K562 (cell line): ENCODE measurements around the gene PMF1. TPM values are rescaled to one million over a fixed set of nuclear protein-coding genes. Genes with fewer than 3 reads are reported as not detected.

ENCODE experiments used
- ATAC-seq: fragments of 200-7000 bp; cut with Tn5 transposase; 3 replicates; pipeline ENCODE4 v1.9.1; 2020; ENCODE audit warnings: moderate library complexity
- BruUV-seq: library from RNA; stranded (reverse); fragments of 400-500 nt; replicated peaks from 2 replicates; lab custom pipeline; 2021; lab: Mats Ljungman, UMichigan
- CTCF ChIA-PET: fragments of 300-600 bp; formaldehyde crosslinking; extraction: SDS; loops from one replicate; lab custom pipeline; 2021; ENCODE audit warnings: low intra/inter-chr PET ratio; lab: Yijun Ruan, JAX
- POLR2A ChIA-PET: fragments of 300-600, 350-650 bp; sonication (Branson Sonifier 250); formaldehyde crosslinking; extraction: SDS; loops from one replicate; lab custom pipeline; 2021; ENCODE audit warnings: antibody characterized with exemption, inconsistent platforms; lab: Yijun Ruan, JAX
- DNase-seq, 4 experiments: peaks; one replicate each; pipeline versions ENCODE4 v3.0.0 to v3.0.0-alpha.2; 2011 to 2018; ENCODE audit warnings: low spot score in 3 of 4, mixed read lengths in 3 of 4; ENCODE audit errors: extremely low read depth in 1 of 4
- FAIRE-seq: peaks from 2 replicates; lab custom pipeline; 2011; peaks lifted over from hg19 to GRCh38; lab: Jason Lieb, UNC
- H2AFZ ChIP-seq: 2 replicates; pipeline ENCODE4 v1.6.0; 2011; ENCODE audit warnings: low read depth, low read length, control low read depth, inconsistent platforms
- H3K27ac ChIP-seq: fragments of 200-600 bp; 3 replicates; pipeline ENCODE4 v1.8.0; 2011; ENCODE audit warnings: low read depth, mild to moderate bottlenecking, control low read depth, inconsistent platforms, low read length, moderate library complexity, mixed read lengths; ENCODE audit errors: extremely low read depth
- H3K27me3 ChIP-seq, 2 experiments: fragments of 300-600 bp in 1 of 2; 2 replicates in 1 of 2; 3 replicates in 1 of 2; pipeline versions ENCODE4 v1.6.0 to v1.8.0; 2011; ENCODE audit warnings: inconsistent platforms in 2 of 2, low read length in 2 of 2, mild to moderate bottlenecking in 1 of 2, mixed read lengths in 1 of 2, moderate library complexity in 1 of 2; ENCODE audit not compliant: control insufficient read depth in 2 of 2, insufficient read depth in 2 of 2
- H3K36me3 ChIP-seq: fragments of 300-600 bp; 3 replicates; pipeline ENCODE4 v1.8.0; 2011; ENCODE audit warnings: mild to moderate bottlenecking, low read length, inconsistent platforms; ENCODE audit not compliant: control insufficient read depth, insufficient read depth
- H3K4me1 ChIP-seq, 2 experiments: fragments of 200-600 bp in 1 of 2; replicated peaks in 1 of 2; 2 replicates in 1 of 2; 3 replicates in 1 of 2; pipeline versions ENCODE4 v1.5.1 to v1.8.0; 2011; ENCODE audit warnings: inconsistent platforms in 2 of 2, low read length in 2 of 2, mild to moderate bottlenecking in 1 of 2, mixed read lengths in 1 of 2, moderate library complexity in 1 of 2; ENCODE audit not compliant: control insufficient read depth in 2 of 2, insufficient read depth in 2 of 2
- H3K4me2 ChIP-seq: 2 replicates; pipeline ENCODE4 v1.6.1; 2011; ENCODE audit warnings: low read length, control low read depth, inconsistent platforms, mixed read lengths; ENCODE audit not compliant: insufficient read depth
- H3K4me3 ChIP-seq: fragments of 200-600 bp; sonication (generic), shearing (Covaris generic); 2 replicates; pipeline ENCODE4 v1.5.1; 2016; ENCODE audit warnings: control low read depth, inconsistent platforms
- H3K79me2 ChIP-seq: fragments of 200-600 bp; 3 replicates; pipeline ENCODE4 v1.8.0; 2011; ENCODE audit warnings: low read length, inconsistent platforms; ENCODE audit not compliant: control insufficient read depth, insufficient read depth
- H3K9ac ChIP-seq, 2 experiments: 2 replicates each; pipeline versions ENCODE4 v1.6.0 to v1.6.1; 2011; ENCODE audit warnings: low read depth in 2 of 2, low read length in 2 of 2, control low read depth in 1 of 2, inconsistent platforms in 1 of 2, mild to moderate bottlenecking in 1 of 2, mixed read lengths in 1 of 2; ENCODE audit not compliant: insufficient read depth in 1 of 2
- H3K9me1 ChIP-seq: one replicate; pipeline ENCODE4 v1.6.0; 2011; ENCODE audit warnings: inconsistent platforms, mild to moderate bottlenecking, low read length, moderate library complexity; ENCODE audit not compliant: control insufficient read depth, insufficient read depth
- H3K9me3 ChIP-seq: replicated peaks from 2 replicates; pipeline ENCODE4 v1.5.1; 2011; ENCODE audit warnings: low read depth, low read length, inconsistent platforms; ENCODE audit not compliant: control insufficient read depth, insufficient read depth
- H4K20me1 ChIP-seq: replicated peaks from 2 replicates; pipeline ENCODE4 v1.6.1; 2011; ENCODE audit warnings: low read length, inconsistent platforms, mixed read lengths; ENCODE audit not compliant: control insufficient read depth, insufficient read depth
- BACH1 ChIP-seq: fragments of 200-800 bp; sonication (Bioruptor generic); IDR thresholded peaks from 2 replicates; pipeline ENCODE4 v1.6.1; 2016; ENCODE audit warnings: missing genetic modification characterization, missing compliant biosample characterization
- EP300 ChIP-seq: IDR thresholded peaks from 2 replicates; pipeline ENCODE4 v1.6.1; 2012; ENCODE audit warnings: low read length, improper control_type of control experiment
- ETV1 ChIP-seq: fragments of 450-650 bp; conservative IDR thresholded peaks from 2 replicates; pipeline ENCODE4 v1.6.1; 2016; ENCODE audit warnings: missing genetic modification characterization, control low read depth, low read depth, missing compliant biosample characterization
- MXD1 ChIP-seq: fragments of 250-450 bp; sonication (Bioruptor Pico); IDR thresholded peaks from 2 replicates; pipeline ENCODE4 v1.8.0; 2021; ENCODE audit warnings: borderline replicate concordance, mild to moderate bottlenecking, moderate library complexity; ENCODE audit not compliant: poor library complexity, severe bottlenecking
- WGBS: fragments of 100-300 bp; shearing (Covaris generic); methylation state at CpG from one replicate; pipeline ENCODE4 v1.1.6; 2016; ENCODE audit warnings: low coverage, mixed read lengths; ENCODE audit not compliant: insufficient coverage; ENCODE audit errors: missing lambda C conversion rate; 5-methylcytosine and 5-hydroxymethylcytosine counted together
- in situ Hi-C: fragments of 300-500 bp; cut with MboI; formaldehyde crosslinking; loops from 4 replicates; pipeline ENCODE4 v1.15.0; 2018; ENCODE audit warnings: inconsistent platforms, mixed read lengths
- intact Hi-C: fragments of 100-400 bp; cut with micrococcal nuclease; formaldehyde crosslinking; loops from 2 replicates; pipeline ENCODE4 v1.14.2; 2022
- polyA plus RNA-seq, 8 experiments: library from polyadenylated mRNA; depleted of rRNA in 4 of 8; stranded (reverse) in 5 of 8; unstranded in 3 of 8; fragments of >200 nt; fragmentation: Nextera tagmentation in 2 of 8; fragmentation: Illumina TruSeq in 1 of 8; extraction: Ambion mirVana in 2 of 8; extraction: Trizol in 1 of 8; gene quantifications; 2 replicates each; pipeline versions ENCODE4 v1.2.1 to v1.2.3, GENCODE V29; 2011 to 2014; ENCODE audit warnings: inconsistent platforms in 1 of 8, missing spikeins in 1 of 8
- total RNA-seq, 7 experiments: library from RNA; depleted of rRNA in 6 of 7; stranded (reverse); fragments of >200 nt in 6 of 7; fragmentation: Illumina TruSeq in 2 of 7; extraction: Trizol in 2 of 7; gene quantifications; 2 replicates each; pipeline versions ENCODE4 v1.2.1 to v1.2.3, GENCODE V29; 2011 to 2021; ENCODE audit warnings: low replicate concordance in 1 of 7
- TF ChIP-seq, protein P1 (sequence below): fragments of 450-650 bp; IDR thresholded peaks from 2 replicates; pipeline ENCODE4 v1.6.1; 2016; ENCODE audit warnings: borderline replicate concordance

Gene PMF1
- total and polyA plus RNA-seq, 9 of the 15 experiments (the other 6 are each of a cell fraction or from before 2014, with no cell fraction given), result 9.4 to 92.9 (median 71.0) TPM

GRCh38 chr1:156283521-156283920, 70.7 kb downstream of the PMF1 start:
- H2AFZ ChIP-seq, result peak overlapping the region; percentile 97

DNA sequence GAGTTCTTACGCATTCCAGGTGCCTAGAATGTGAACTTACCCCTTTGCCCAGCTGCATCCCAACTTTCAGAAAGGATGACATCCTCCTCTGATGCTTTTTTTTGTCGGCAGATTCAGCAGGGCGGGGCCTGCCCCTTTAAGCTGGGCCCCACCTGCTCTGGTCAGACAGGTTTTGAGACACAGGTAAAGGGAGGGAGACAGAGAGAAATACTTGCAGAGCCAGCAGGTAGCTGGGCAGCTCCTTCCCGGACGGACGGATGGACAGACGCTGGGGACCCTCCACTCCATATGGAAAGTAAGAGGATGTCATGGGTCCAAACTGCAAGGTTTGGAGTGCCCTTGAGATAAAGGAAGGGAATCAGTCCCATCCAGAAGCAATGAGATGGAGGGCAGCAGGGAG, 71.3 kb downstream of the PMF1 start, which contains the start of gene TMEM79:
Gene TMEM79 (plus strand): TSS at position 214 of the 400 bp plus-strand sequence. CDS start 902 bp downstream, outside the sequence.
- H4K20me1 ChIP-seq, result peaks cover 11% of the 10 kb centered on the region; the same call in 1 of the 2 replicates
- peak within 1 kb of the TSS; percentile 93 for H3K27ac ChIP-seq
- peaks cover 45% of the 10 kb centered on the region for H3K79me2 ChIP-seq
- H2AFZ ChIP-seq, result peak within 1 kb of the TSS; percentile 97
- intact Hi-C loops, result no loop called here
- peak within 1 kb of the TSS; percentile 91 to 97 for H3K9ac ChIP-seq
- FAIRE-seq (no peak), DNase-seq (no peak), ATAC-seq (no peak)
- 81% methylated on average over 7 of the region's 7 CpGs for WGBS
- no TSS peak for BruUV-seq
- CTCF ChIA-PET, result no interaction called here
- H3K9me3 ChIP-seq, result no peaks in the 10 kb centered on the region
- H3K36me3 ChIP-seq, result peaks cover 35% of the 10 kb centered on the region
- peak within 1 kb of the TSS; percentile 100 for H3K4me2 ChIP-seq
- in situ Hi-C loops, result no loop called here
- POLR2A ChIA-PET, result interaction anchor here (1.2 to 6.3 kb wide), 7 partner anchors 10 to 71 kb away, joined by 3 to 63 read pairs (median 6); partner anchors contain the start of genes GLMP, PMF1 and VHLL
- TF ChIP-seq, protein P1, sequence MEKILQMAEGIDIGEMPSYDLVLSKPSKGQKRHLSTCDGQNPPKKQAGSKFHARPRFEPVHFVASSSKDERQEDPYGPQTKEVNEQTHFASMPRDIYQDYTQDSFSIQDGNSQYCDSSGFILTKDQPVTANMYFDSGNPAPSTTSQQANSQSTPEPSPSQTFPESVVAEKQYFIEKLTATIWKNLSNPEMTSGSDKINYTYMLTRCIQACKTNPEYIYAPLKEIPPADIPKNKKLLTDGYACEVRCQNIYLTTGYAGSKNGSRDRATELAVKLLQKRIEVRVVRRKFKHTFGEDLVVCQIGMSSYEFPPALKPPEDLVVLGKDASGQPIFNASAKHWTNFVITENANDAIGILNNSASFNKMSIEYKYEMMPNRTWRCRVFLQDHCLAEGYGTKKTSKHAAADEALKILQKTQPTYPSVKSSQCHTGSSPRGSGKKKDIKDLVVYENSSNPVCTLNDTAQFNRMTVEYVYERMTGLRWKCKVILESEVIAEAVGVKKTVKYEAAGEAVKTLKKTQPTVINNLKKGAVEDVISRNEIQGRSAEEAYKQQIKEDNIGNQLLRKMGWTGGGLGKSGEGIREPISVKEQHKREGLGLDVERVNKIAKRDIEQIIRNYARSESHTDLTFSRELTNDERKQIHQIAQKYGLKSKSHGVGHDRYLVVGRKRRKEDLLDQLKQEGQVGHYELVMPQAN, result no peak
- TF ChIP-seq MXD1 (no peak), ETV1 (tag) (no peak)
- no peaks in the 10 kb centered on the region for H3K27me3 ChIP-seq
- peak within 1 kb of the TSS; percentile 97 for H3K4me3 ChIP-seq
- H3K9me1 ChIP-seq, result no peaks in the 10 kb centered on the region
- peaks cover 6 to 10% of the 10 kb centered on the region in 2 experiments; a peak in 4 of 5 replicates for H3K4me1 ChIP-seq

More at GRCh38 chr1:156283521-156283920, 70.7 kb downstream of the PMF1 start:
- ChIA-PET CTCF (no interaction called here), POLR2A (interaction anchor here (0.6 to 6.3 kb wide), 16 partner anchors 8 to 155 kb away, joined by 3 to 63 read pairs (median 6); partner anchors contain the start of genes GLMP, PMF1 and VHLL)
- Histone ChIP-seq H3K27me3 (no peaks in the 10 kb centered on the region), H3K4me2 (peak overlapping the region; percentile 100), H3K9me3 (no peaks in the 10 kb centered on the region), H3K79me2 (peaks cover 51% of the 10 kb centered on the region), H3K27ac (peak overlapping the region; percentile 93; the same call in 2 of the 3 replicates), H3K4me3 (peak overlapping the region; percentile 97), H3K9me1 (no peaks in the 10 kb centered on the region), H3K9ac (peak overlapping the region; percentile 91 to 97; a peak in 3 of 4 replicates), H3K36me3 (peaks cover 38% of the 10 kb centered on the region), H3K4me1 (peaks cover 6 to 10% of the 10 kb centered on the region in 2 experiments; a peak in 4 of 5 replicates), H4K20me1 (peaks cover 11% of the 10 kb centered on the region; the same call in 1 of the 2 replicates)
- ATAC-seq (no peak), FAIRE-seq (no peak), DNase-seq (no peak)
- in situ Hi-C loops, result no loop called here
- BruUV-seq, result no TSS peak
- TF ChIP-seq BACH1 (peak; percentile 6; the same call in 1 of the 2 replicates), EP300 (no peak)
- intact Hi-C loops, result no loop called here
- 14% methylated on average over 1 of the region's 1 CpG for WGBS
